PC-3 (cell line): Measurements from ENCODE around the gene SCUBE3. TPM values are rescaled to one million over a fixed set of nuclear protein-coding genes. Genes with fewer than 3 reads are reported as not detected.

Experiments used
- ATAC-seq: fragments of 200-7000 bp; cut with Tn5 transposase; 2 replicates; pipeline ENCODE4 v1.9.1; 2020; ENCODE audit warnings: mild to moderate bottlenecking, moderate library complexity
- BruUV-seq: library from RNA; stranded (reverse); fragments of 400-500 nt; replicated peaks from 2 replicates; lab custom pipeline; 2021; lab: Mats Ljungman, UMichigan
- CTCF ChIA-PET: fragments of 300-600 bp; sonication (Branson Sonifier 250); formaldehyde crosslinking; loops from one replicate; lab custom pipeline; 2022; ENCODE audit warnings: antibody characterized with exemption; lab: Charles Lee
- POLR2A ChIA-PET: fragments of 300-600 bp; sonication (Branson Sonifier 250); formaldehyde crosslinking; loops from one replicate; lab custom pipeline; 2022; ENCODE audit warnings: antibody characterized with exemption; ENCODE audit not compliant: unreplicated experiment; lab: Charles Lee
- DNase-seq: peaks from one replicate; pipeline ENCODE4 v3.0.0-alpha.2; 2015
- H2AFZ ChIP-seq: fragments of 300-600 bp; sonication (generic); 2 replicates; pipeline ENCODE4 v1.6.0; 2016; ENCODE audit warnings: antibody characterized with exemption, low read length
- H3F3A ChIP-seq: fragments of 300-600 bp; sonication (generic); one replicate; pipeline ENCODE4 v1.6.0; 2017; ENCODE audit warnings: antibody characterized with exemption, low read length, control low read depth, mild to moderate bottlenecking; ENCODE audit not compliant: unreplicated experiment
- H3K27ac ChIP-seq: fragments of 300-600 bp; sonication (generic); 2 replicates; pipeline ENCODE4 v1.5.1; 2016; ENCODE audit warnings: mild to moderate bottlenecking, low read length
- H3K27me3 ChIP-seq: fragments of 300-600 bp; sonication (generic); 2 replicates; pipeline ENCODE4 v1.6.1; 2016; ENCODE audit warnings: low read length, mixed read lengths
- H3K36me3 ChIP-seq: fragments of 300-600 bp; sonication (generic); 2 replicates; pipeline ENCODE4 v1.6.1; 2016; ENCODE audit warnings: low read depth, mixed run types, low read length, mixed read lengths
- H3K4me1 ChIP-seq: fragments of 300-600 bp; sonication (generic); 2 replicates; pipeline ENCODE4 v1.5.1; 2016; ENCODE audit warnings: low read length; ENCODE audit not compliant: insufficient read depth
- H3K4me2 ChIP-seq: fragments of 300-600 bp; sonication (generic); 2 replicates; pipeline ENCODE4 v1.6.0; 2016; ENCODE audit warnings: low read length
- H3K4me3 ChIP-seq: fragments of 300-600 bp; sonication (generic); 2 replicates; pipeline ENCODE4 v1.5.1; 2016; ENCODE audit warnings: mild to moderate bottlenecking, low read length, mixed read lengths
- H3K79me2 ChIP-seq: fragments of 300-600 bp; sonication (generic); 2 replicates; pipeline ENCODE4 v1.6.1; 2017; ENCODE audit warnings: low read length, mixed read lengths
- H3K9ac ChIP-seq: fragments of 300-600 bp; sonication (generic); 2 replicates; pipeline ENCODE4 v1.6.0; 2016; ENCODE audit warnings: mild to moderate bottlenecking, low read length
- H3K9me2 ChIP-seq: fragments of 300-600 bp; sonication (generic); replicated peaks from 2 replicates; pipeline ENCODE4 v1.6.1; 2016; ENCODE audit warnings: mixed run types, low read length, mixed read lengths
- H3K9me3 ChIP-seq: fragments of 300-600 bp; sonication (generic); 2 replicates; pipeline ENCODE4 v1.6.1; 2016; ENCODE audit warnings: low read length, mixed read lengths
- H4K20me1 ChIP-seq: fragments of 300-600 bp; sonication (generic); 2 replicates; pipeline ENCODE4 v1.6.1; 2016; ENCODE audit warnings: low read length, mixed read lengths
- EZH2 ChIP-seq: fragments of 300-600 bp; sonication (generic); IDR thresholded peaks from one replicate; pipeline ENCODE4 v1.6.1; 2017; ENCODE audit warnings: antibody characterized with exemption, mild to moderate bottlenecking, low read length; ENCODE audit not compliant: unreplicated experiment
- EZH2phosphoT487 ChIP-seq: fragments of 300-600 bp; sonication (generic); IDR thresholded peaks from 2 replicates; pipeline ENCODE4 v1.6.1; 2018; ENCODE audit warnings: mild to moderate bottlenecking, antibody characterized with exemption, low read length, borderline replicate concordance
- intact Hi-C: fragments of 100-400 bp; cut with micrococcal nuclease; formaldehyde crosslinking; loops from 2 replicates; pipeline ENCODE4 v1.9.0; 2023
- total RNA-seq: library from RNA; depleted of rRNA; stranded (reverse); fragments of >200 nt; gene quantifications from 2 replicates; pipeline ENCODE4 v1.2.3, GENCODE V29; 2014
- TF ChIP-seq, protein P1 (sequence below): fragments of 300-600 bp; sonication (generic); conservative IDR thresholded peaks from 2 replicates; pipeline ENCODE4 v1.5.1; 2017; ENCODE audit warnings: antibody characterized with exemption, low read depth, mild to moderate bottlenecking, low read length

The SCUBE3 gene
- total RNA-seq, 1 experiment from 2014 or later, result 1.5 TPM

DNA sequence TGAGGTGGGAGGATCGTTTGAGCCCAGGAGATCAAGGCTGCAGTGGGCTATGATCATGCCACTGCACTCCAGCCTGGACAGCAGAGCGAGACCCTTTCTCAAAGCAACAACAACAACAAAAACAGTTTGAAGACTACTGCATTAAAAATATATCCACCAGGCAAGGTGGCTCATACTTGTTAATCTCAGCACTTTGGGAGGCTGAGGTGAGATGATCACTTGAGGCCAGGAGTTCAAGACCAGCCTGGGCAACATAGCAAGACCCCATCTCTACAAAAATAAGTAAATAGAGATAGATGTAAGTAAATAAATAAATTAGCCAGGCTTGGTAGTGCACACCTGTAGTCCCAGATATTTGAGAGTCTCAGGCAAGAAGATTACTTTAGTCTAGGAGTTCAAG, 58.2 kb downstream of the SCUBE3 start:
- ATAC-seq (no peak), DNase-seq (no peak)
- Histone ChIP-seq H3K4me3 (no peak overlapping the region), H3K4me2 (no peak overlapping the region), H2AFZ (no peak overlapping the region), H3K9me2 (no peaks in the 10 kb centered on the region), H4K20me1 (no peaks in the 10 kb centered on the region), H3K27me3 (no peaks in the 10 kb centered on the region), H3K9me3 (no peaks in the 10 kb centered on the region), H3K27ac (no peak overlapping the region), H3K4me1 (no peaks in the 10 kb centered on the region), H3K79me2 (no peaks in the 10 kb centered on the region), H3K9ac (no peak overlapping the region), H3K36me3 (no peaks in the 10 kb centered on the region), H3F3A (no peaks in the 10 kb centered on the region)
- POLR2A ChIA-PET, result no interaction called here
- CTCF ChIA-PET, result no interaction called here
- intact Hi-C loops, result no loop called here
- TF ChIP-seq EZH2 (no peak), EZH2phosphoT487 (no peak)
- TF ChIP-seq, protein P1, sequence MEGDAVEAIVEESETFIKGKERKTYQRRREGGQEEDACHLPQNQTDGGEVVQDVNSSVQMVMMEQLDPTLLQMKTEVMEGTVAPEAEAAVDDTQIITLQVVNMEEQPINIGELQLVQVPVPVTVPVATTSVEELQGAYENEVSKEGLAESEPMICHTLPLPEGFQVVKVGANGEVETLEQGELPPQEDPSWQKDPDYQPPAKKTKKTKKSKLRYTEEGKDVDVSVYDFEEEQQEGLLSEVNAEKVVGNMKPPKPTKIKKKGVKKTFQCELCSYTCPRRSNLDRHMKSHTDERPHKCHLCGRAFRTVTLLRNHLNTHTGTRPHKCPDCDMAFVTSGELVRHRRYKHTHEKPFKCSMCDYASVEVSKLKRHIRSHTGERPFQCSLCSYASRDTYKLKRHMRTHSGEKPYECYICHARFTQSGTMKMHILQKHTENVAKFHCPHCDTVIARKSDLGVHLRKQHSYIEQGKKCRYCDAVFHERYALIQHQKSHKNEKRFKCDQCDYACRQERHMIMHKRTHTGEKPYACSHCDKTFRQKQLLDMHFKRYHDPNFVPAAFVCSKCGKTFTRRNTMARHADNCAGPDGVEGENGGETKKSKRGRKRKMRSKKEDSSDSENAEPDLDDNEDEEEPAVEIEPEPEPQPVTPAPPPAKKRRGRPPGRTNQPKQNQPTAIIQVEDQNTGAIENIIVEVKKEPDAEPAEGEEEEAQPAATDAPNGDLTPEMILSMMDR, result no peak
- no TSS peak for BruUV-seq

DNA sequence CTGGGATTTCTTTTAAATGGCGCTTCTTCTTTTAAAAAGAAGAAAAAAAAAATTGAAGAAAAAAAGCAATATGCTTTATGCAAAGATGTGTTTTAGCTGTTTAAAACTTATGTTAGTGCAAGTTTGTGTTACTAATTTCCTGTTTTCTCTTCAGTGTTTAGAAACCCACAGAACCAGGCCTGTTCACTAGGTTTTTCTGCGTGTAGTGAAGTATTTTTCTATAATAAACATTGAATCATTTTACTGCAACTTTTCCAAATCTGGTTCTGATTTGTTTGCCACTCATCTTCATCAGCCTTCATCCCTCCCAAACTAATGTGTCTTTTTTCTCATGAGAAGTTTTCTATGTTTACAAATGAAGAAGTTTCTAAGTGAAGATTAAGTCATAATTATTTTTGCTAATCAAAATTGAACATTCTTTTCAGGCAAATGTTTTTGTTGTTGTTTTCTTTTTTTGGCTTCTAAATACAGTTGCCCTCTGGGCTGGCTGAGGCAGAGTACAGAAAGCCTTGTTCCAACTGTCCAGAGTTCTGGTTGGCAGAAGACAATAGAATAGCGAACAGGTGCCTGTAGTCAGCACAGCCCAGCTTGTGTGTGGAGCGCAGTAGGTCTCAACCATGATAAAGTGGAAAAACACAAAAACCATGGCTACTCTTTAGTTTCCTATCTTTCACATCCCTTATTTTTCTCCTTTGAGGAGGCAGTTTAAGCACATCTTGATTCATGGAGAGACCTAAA, 60.2 kb downstream of the SCUBE3 start:
- no peaks in the 10 kb centered on the region for H3K4me1 ChIP-seq
- TF ChIP-seq EZH2phosphoT487, result no peak
- no peak for TF ChIP-seq EZH2
- TF ChIP-seq, protein P1, result no peak
- ChIA-PET POLR2A (no interaction called here), CTCF (no interaction called here)
- ATAC-seq (no peak), DNase-seq (no peak)
- no peak overlapping the region for H3K9ac ChIP-seq
- H3K9me3 ChIP-seq, result no peaks in the 10 kb centered on the region
- no peak overlapping the region for H3K4me2 ChIP-seq
- no peaks in the 10 kb centered on the region for H4K20me1 ChIP-seq
- H3K4me3 ChIP-seq, result no peak overlapping the region
- no peaks in the 10 kb centered on the region for H3K36me3 ChIP-seq
- no peak overlapping the region for H2AFZ ChIP-seq
- no TSS peak for BruUV-seq
- H3K27me3 ChIP-seq, result no peaks in the 10 kb centered on the region
- H3K27ac ChIP-seq, result no peak overlapping the region
- no peaks in the 10 kb centered on the region for H3K79me2 ChIP-seq
- no peaks in the 10 kb centered on the region for H3K9me2 ChIP-seq
- intact Hi-C loops, result no loop called here
- H3F3A ChIP-seq, result no peaks in the 10 kb centered on the region

DNA sequence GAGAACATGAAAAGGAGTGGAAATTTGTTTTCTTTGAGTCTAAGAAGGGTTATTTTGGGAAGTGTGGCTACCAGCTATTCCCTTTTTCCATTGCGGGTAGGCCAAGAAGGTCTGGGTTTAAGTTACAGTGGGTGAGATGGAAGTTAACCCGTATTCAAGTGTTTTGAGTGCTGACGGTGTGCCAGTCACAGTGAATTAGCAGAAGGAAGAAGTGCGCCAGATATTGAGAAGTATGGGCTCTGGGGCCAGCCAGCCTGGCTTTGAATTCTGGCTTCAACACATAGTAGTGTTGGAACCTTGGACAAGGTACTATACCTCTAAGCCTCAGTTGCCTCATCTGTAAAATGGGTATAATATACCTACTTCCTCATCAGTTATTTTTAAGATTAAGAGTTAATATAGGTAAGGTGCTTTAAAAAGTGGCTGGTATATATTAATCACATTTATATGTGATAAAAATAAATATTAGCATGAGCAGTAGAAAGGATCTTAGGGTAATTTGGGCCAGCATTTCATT, 62.0 kb downstream of the SCUBE3 start:
- no peaks in the 10 kb centered on the region for H3K79me2 ChIP-seq
- CTCF ChIA-PET, result no interaction called here
- no peaks in the 10 kb centered on the region for H3F3A ChIP-seq
- no peaks in the 10 kb centered on the region for H3K9me3 ChIP-seq
- H3K27me3 ChIP-seq, result no peaks in the 10 kb centered on the region
- H3K27ac ChIP-seq, result no peak overlapping the region
- no peaks in the 10 kb centered on the region for H3K4me1 ChIP-seq
- H3K4me2 ChIP-seq, result no peak overlapping the region
- TF ChIP-seq, protein P1, result no peak
- TF ChIP-seq EZH2 (no peak), EZH2phosphoT487 (no peak)
- ATAC-seq, result no peak
- H4K20me1 ChIP-seq, result no peaks in the 10 kb centered on the region
- no peaks in the 10 kb centered on the region for H3K9me2 ChIP-seq
- no peak overlapping the region for H3K4me3 ChIP-seq
- no peak for DNase-seq
- intact Hi-C loops, result no loop called here
- no peak overlapping the region for H2AFZ ChIP-seq
- no peak overlapping the region for H3K9ac ChIP-seq
- BruUV-seq, result no TSS peak
- POLR2A ChIA-PET, result no interaction called here
- no peaks in the 10 kb centered on the region for H3K36me3 ChIP-seq
